ENCODE data around the gene MTHFS.
"Not testable (repeated sequence)": the region's sequence is repeated elsewhere in the genome, so short reads cannot be mapped to it uniquely, and the experiment has no call there.

The MTHFS gene

DNA sequence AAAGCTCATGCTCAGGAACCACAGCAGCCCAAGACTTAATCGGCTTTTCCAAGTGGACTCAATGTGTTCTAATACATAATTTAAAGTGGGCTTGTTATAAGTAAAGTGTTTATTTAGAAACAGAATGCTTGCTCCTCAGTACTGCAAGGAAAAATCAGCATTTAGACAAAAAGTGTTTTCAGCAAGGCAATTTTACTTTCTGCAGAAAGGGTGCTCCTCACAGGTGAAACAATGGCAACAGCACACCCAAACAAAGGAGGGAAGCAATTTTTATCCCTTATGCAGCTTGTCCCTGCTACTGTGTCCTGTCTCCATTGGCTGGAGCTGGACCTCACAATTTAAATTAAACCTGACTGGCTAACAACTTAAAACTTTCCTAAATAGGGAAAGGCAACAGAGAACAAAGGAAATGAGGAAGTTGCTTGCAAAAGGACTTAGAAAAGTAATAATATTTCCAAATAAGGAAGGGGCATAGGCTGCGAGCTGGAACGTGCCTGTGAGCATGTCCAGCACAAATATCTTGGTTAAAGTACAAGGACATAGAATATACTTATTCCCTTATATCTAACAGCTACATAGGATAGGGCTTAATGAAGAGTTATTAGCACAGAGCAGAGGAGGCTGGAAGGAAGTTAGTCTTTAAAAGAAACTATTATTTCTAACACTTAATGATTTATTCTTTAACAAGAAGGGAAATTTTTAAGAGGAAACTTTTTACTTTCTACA, 19.1 kb upstream of the MTHFS start:
- DNase-seq (ENCODE audit: low read depth in 2 of 2): not testable (repeated sequence)

DNA sequence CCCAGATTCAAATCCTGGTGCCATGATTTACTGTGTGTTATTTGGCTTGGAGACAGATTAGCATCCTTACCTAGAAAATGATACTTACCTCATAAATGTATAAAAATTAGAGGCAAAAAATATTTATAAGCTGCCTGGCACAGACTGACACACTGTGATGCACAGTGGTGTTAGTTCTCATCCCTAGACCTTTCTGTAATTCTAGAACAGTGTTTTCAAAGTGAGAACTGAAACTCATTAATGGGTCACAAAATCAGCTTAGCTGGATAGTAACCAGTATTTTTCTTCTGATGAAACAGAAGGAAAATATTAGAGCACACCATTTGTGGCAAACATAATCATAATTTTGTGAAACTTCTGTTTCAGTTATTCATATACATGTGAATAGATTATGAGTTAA, 17.9 kb upstream of the MTHFS start:
- DNase-seq (ENCODE audit: low read depth in 2 of 2): no peak

DNA sequence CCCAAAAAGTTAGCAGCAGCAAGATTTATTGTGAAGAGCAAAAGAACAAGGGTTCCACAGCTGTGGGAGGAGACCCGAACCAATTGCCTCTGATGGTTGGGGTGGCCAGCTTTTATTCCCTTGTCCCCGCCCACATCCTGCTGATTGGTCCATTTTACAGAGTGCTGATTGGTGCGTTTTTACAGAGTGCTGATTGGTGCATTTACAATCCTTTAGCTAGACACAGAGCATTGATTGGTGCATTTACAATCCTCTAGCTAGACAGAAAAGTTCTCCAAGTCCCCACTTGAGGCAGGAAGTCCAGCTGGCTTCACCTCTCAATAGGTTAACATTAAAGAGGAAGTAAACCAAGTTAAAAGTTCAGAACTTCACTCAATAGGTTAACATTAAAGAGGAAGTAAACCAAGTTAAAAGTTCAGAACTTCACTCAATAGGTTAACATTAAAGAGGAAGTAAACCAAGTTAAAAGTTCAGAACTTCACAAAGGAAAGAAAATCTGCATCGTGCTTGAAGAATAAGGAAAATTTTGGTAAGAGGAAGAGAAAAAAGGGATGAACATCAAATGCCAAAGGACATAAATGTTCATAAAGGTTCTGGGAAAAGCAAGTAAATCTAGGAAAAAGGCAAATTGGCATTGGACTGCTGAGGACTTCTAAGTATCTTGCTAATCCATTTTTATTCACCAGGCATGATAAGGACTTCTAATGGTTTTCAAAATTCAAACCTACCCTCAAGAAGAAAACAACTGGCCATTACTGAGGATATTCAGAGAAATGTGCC, 12.9 kb upstream of the MTHFS start:
- DNase-seq (ENCODE audit: low read depth in 2 of 2): not testable (repeated sequence)

DNA sequence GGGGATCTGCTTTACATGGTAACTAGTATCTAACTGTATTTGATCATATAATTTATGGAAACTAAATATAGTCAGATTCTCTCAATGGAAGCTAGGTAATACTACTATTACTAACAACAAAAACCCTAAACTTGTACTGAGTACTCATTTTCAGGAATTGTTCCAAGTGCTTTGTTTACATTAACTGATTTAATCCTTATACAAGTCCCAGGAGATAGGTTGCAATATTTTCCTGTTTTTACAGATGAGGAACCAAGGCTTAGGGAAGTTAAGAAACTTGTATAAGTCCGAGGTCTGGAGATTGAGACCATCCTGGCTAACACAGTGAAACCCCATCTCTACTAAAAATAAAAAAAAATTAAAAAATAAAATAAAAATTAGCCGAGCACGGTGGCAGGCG, 7.5 kb upstream of the MTHFS start:
- no peak for DNase-seq (ENCODE audit: low read depth in 2 of 2)

DNA sequence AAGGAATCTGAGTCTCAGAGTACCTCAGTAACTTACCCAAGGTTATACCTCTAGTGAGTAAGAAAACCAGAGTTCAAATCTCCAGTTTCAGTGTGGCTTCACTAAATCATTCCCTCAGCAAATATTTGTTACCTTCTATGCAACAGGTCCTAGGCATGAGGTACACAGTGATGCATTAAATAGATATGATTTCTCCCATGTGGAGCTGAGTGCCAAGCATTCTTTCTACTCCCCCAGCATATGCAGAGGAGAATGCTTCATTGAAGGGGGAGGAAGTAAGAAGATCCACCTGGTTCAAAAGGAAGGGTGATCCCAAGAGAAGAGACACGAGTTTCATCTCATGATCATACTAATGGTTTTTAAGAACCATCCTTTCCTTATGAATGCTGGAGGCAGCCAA, 6.8 kb upstream of the MTHFS start:
- no peak for DNase-seq (ENCODE audit: low read depth in 2 of 2)

DNA sequence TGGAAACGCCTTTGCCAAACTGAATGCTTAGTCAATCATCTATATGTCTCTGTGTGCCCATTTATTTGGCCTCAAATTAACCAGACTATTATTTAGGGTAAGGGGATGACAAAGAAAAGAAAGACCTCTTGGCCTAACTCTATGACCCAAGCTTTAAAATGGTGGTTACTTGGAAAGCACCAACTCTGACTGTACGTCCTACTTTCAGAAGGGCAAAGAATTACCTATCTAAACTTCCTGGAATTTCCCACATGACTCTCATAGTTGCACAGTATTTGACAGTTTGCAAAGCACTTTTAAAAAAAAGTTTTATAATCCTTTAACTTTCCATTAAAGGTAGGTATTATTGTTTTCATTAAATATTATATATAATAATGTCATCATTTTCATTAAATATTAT, 6.3 kb upstream of the MTHFS start:
- no peak for DNase-seq (ENCODE audit: low read depth in 2 of 2)

DNA sequence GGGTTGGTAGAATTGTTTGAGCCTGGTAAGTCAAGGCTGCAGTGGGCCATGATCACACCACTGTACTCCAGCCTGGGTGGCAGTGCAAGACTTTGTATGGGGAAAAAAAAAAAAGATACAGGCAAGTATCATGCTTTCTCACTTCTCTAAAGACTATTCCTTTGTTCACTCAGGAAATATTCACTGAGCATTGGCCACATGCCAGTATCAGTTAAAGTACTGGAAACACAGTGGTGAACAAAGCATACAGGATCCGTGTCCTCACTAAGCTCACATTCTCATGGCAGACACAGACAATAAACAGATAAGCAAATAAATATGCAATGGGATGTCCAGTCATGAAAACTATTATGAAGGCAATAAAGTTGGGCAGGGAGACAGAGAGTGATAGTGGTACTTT, 5.1 kb upstream of the MTHFS start:
- DNase-seq (ENCODE audit: low read depth in 2 of 2): no peak

DNA sequence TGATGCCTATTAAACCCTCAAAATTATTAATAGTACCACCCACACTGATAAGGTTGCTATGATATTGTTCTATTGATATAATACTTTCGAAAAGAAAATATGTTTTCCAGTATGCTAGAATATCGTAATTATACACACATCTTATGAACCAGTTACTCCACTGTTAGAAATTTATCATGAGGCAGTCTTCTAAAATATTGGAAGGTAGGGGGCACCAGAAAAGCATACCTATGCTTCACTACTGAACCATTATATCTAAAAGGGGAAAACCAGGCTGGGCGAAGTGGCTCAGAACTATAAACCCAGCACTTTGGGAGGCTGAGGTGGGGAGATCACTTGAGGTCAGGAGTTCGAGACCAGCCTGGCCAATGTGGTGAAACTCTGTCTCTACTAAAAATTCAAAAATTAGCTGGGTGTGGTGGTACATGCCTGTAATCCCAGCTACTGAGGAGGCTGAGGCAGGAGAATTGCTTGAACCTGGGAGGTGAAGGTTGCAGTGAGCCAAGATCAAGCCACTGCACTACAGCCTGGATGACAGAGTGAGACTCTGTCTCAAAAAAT, 4.1 kb upstream of the MTHFS start:
- DNase-seq (ENCODE audit: low read depth in 2 of 2): not testable (repeated sequence)

DNA sequence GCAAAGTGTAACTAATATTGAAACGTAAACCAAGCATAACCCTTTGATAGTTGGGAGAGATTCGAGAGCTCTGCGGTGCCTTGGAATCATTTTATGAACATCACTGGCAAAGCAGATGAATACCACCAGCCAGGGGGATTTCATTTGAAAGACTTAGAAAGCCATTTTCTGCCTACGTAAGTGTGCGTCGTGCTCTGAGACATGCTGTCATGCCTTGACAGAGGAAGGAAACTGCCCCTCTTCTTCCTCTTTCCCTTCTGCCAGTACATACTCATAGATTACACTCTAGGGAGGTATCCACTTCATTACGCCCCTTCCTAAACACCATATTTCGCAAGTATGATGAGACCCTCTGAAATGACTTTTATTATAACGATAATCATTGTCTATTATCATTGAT, 3.3 kb upstream of the MTHFS start:
- no peak for DNase-seq (ENCODE audit: low read depth in 2 of 2)

DNA sequence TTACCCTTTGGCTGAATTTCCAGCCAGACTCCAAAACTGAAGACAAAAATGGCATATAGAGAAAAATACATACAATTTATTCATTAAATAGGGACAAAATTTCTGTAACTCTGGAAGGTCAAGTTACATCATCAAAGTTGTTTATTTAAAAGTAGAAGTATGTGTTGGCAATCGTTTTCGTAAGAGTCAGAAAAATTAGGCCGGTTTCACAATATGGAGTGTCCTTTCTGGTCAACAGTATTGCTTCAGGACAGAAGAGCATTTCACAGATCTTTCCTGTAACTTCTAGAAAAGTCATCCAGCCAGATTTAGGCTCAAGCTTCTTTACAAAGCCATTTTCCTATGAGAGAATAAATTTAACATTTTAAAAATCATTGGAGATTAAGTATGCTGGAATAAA, 2.0 kb upstream of the MTHFS start:
- not testable (repeated sequence) for DNase-seq (ENCODE audit: low read depth in 2 of 2)

DNA sequence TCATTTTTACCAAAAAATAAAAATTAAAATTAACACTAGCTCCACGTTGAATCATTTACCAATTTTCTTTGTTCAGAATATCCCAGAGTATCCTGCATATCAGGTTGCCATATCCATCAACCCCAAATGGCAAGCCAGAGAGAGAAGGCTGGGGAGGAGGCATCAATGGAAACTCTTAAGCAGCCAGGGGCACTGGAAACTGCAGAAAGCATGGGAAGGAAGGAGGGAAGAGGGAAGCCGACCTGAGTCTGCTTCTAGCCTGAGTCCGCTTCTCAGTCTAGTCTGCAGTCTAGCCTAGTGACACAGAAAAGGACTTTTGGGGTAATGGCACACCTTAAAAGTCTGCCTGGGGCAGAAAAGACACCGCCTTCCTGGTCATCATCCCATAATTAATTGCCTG, 1.6 kb upstream of the MTHFS start:
- DNase-seq (ENCODE audit: low read depth in 2 of 2): no peak

DNA sequence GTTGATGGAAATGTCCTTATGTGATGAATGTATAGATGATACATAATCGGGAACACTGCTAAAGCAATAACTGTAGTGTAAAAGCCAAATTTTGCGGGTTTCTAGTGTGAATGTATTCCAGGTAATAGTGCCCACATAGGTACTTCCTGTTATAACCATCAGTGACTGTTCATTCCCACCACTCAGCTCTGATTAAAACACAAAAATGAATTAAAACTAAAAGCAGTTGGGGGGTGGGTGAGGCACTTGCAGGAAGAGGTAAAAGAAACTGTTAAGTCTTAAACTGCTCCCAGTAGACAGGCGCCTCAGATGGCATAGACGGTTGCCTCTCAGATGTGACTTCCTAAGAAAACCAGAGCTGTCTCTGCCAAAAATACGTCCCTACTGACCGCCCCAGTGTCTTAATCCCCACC, 893 bp upstream of the MTHFS start:
- no peak for DNase-seq (ENCODE audit: low read depth in 2 of 2)

DNA sequence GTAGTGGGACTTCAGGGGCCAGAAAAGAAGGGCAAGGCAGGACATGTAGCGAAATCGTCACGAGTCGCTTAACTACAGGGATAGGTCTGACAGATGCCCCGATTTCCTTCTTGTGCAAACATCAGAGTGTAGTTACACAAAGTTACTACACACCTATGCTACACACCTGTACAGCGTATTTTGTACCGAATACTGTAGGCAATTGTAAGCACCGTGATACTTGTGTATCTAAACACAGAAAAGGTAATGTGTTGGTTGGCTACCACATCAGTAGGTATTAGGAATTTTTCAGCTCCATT, 515 bp upstream of the MTHFS start:
- no peak for DNase-seq (ENCODE audit: low read depth in 2 of 2)

DNA sequence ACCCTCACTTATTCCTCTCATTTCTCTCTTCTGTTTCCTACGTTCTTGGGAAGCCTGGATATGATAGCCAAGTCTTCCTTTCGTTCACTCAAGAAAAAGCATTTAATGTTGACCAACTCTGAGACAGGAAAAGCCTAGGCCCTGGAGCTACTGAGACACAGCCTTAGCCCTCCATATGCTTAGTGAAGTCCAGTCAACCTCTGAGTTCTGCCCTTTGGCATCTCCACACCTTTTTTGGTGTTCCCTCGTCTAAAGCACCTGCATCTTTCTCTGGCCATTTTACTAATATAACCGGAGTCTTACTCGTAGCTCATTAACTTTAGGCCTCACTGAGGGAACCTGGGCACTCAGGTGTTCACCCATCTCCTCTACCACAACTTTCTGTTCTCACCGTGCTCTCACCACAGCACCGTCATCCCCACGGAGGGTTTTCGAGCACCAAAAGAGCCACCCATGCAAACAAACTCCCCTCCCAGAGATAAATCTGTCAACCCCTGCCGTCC, 632 bp downstream of the MTHFS start:
- DNase-seq (ENCODE audit: low read depth in 2 of 2): no peak

DNA sequence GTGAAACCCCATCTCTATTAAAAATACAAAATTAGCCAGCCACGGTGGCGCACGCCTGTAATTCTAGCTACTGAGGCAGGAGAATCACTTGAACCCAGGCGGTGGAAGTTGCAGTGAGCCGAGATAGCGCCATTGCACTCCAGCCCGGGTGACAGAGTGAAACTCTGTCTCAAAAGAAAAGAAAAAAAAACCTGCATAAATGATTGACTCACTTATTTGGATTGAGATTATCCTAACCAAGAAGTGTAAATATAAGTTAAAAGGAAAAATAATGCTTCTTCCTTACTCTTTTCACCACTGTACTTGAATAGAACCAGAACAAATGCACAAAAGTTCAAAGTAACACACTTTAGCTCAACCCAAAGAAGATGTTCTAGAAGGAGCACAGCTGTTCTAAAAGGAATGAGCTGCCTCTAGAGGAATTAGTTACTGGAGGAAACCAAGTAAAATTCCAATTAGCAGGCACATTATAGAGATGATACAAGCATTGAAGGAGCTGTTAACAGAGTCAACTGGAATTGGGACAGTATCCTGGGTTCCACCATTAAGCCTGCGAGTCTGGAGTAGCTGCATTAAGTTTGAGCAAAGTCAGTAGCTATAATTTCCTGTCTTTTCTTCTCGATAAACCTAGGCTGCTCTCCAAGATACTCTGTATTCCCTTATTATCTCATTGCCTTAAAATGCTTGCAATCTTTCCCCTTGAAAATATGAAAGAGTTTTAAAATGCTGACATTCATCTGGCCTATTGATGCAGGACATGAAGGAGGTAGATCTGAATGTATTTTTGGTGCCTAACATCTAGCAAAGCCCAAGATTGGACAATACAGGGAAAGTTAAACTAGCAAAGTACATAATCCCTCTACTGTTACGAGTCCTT, 9.5 kb downstream of the MTHFS start:
- no peak for DNase-seq (ENCODE audit: low read depth in 2 of 2)

DNA sequence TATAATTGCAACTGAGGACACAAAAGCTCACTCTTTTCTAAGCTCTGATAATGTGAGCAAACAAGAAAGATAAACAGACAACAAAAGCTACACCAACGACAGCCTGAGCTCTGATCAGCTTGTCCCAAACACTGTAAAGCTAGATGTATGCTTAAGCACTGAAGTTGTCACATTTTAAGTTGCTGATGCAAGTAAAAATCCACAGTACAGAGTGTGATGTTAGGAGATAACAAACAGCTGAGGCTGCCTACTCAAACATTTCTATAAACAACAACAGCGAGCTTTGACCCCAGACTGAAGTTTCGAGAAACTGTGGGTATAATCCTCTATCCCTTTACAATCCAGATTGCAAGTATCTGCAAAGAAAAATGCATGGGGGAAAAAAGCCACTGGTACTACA, 10.7 kb downstream of the MTHFS start:
- no peak for DNase-seq (ENCODE audit: low read depth in 2 of 2)

DNA sequence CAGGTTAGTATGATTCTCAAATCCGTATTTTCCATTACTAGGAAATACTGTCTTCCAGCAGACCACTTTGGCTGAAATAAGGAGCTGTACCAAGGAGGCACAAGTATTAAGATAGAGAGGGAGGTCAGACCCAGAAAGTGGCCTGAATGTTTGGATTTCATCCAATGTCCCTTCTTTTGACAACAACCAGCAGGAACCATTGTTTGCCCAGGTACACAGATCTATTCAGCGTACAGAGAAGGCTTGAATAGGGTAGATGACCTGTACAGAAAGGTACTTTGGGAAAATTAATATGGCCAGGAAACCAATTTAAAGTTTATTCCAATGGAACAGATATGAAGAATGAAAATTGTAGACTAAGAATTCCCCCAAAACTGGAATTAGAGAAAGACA, 12.6 kb downstream of the MTHFS start:
- no peak for DNase-seq (ENCODE audit: low read depth in 2 of 2)

DNA sequence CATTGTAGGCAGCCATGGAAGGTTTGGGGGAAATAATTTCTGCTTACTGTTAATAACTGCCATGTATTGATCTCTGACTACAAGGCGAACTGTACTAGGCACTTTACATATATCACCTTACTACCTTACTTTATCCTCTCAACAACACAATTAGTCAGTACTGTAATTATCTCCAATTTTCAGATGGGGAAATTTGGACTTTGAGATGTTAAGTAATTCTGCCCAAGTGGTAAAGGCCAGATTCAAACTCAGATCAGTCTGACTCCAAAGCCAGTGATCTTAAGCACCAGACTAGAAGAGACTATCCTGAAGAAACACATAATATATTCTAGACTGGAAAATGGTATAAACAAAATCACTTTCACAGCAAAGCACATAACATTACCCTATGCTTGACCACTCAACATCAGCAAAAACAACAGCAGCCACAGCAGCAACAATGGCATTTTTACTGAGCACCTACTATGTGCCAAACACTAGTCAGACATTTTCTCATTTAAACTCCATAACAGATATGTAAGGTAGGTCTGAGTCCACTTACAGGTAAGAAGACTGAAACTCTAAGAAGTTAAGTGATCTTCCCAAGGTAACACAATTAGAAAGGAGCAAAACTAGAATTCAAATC, 13.1 kb downstream of the MTHFS start:
- no peak for DNase-seq (ENCODE audit: low read depth in 2 of 2)

DNA sequence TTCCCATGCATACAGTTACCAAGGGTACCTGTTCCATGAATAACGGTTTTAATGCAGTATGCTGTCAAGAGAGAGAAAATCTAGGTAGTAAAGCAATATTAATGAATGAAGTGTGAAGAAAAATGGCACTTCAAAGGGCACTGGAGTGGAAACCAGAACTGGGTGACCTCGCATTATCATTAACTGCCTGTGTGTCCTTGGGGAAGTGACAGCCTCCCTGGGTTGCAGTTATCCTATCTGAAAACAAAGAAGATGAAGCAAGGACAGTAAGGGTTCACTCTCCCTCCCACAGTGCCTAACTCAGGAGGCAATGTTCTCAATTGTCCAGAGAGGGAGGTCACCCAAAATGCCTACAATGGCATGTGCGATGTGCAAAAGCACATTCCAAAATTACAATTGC, 15.1 kb downstream of the MTHFS start:
- DNase-seq (ENCODE audit: low read depth in 2 of 2): no peak

DNA sequence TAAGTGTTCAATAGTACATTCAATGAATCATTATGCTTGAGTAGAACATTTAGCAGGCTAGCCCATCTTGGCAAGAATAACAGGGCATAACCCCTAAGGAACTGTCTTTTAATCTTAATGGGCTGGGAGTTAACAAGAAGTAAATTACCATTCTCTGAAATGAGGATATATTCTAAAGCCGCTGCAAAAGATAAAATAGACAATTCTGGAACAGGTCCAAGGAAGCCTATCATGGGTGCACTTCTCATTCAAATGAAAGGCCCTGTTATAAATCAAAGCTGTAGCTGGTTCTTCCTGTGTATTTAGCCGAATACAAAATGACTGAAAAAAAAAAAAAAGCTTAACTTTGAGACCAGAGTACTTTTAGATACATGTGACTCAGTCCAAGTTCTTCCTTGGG, 15.6 kb downstream of the MTHFS start:
- DNase-seq (ENCODE audit: low read depth in 2 of 2): no peak

DNA sequence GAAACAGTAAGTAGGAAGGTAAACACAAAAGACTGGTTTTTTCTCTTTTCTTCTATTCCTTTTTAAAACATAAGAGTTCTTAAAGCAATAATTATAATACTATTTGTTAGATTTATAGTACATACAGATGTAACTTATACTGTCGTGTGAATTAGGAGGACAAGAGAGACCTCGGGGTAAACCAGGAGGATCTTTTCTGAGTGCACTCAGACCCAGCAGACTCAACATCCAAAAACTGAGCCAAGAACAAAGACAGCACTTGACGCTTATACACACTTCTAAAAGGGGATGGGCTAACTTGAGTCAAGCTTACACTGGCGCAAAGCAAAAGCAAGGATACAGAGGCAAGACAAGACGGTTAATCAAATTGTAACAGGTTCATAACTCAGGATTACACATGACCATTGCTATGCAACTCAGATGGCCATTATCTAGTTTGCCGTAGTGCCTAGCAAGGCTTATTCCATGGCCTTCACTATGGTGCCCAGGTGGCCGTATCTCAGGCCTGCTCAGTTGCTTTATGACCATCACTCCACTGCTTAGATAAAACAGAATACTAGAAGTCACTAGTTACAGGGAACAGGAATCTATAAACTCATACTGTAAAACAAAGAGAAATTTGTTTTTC, 18.6 kb downstream of the MTHFS start:
- no peak for DNase-seq (ENCODE audit: low read depth in 2 of 2)

All from stimulated activated CD8-positive, alpha-beta memory T cell treated with anti-CD3 and anti-CD28 coated beads, Interleukin-15, amount 100 ng/mL, for 4 hours (primary cell).